Thoracic aorta (tissue), 2 donors: ENCODE data around the gene NUDT12. TPM values are rescaled to one million over a fixed set of nuclear protein-coding genes. Genes with fewer than 3 reads are reported as not detected.

Experiments used
- ATAC-seq: fragments of 150-250 bp; one replicate; pipeline ENCODE4 v1.8.0; 2017; ENCODE audit warnings: low read depth; ENCODE audit not compliant: insufficient number of reproducible peaks, low FRiP score
- DNase-seq: peaks from one replicate; pipeline ENCODE4 v3.0.0-alpha.2; 2020; ENCODE audit warnings: low spot score
- H3K27ac ChIP-seq, 2 donors: fragments of 200-600 bp; sonication (generic); 1 replicate in 1 of 2; 2 replicates in 1 of 2; pipeline ENCODE4 v1.5.1; 2016; ENCODE audit warnings: mild to moderate bottlenecking in 2 of 2, moderate library complexity in 2 of 2
- H3K27me3 ChIP-seq: fragments of 200-600 bp; sonication (generic); replicated peaks from 2 replicates; pipeline ENCODE4 v1.6.0; 2016; ENCODE audit warnings: mild to moderate bottlenecking; ENCODE audit not compliant: insufficient read depth
- H3K36me3 ChIP-seq: fragments of 200-600 bp; sonication (generic); one replicate; pipeline ENCODE4 v1.5.1; 2016
- H3K4me1 ChIP-seq, 2 donors: fragments of 200-600 bp; sonication (generic); 1 replicate in 1 of 2; 2 replicates in 1 of 2; pipeline versions ENCODE4 v1.5.1 to v1.6.0; 2016; ENCODE audit warnings: low read depth in 2 of 2, mild to moderate bottlenecking in 1 of 2; ENCODE audit not compliant: control insufficient read depth in 1 of 2
- H3K4me3 ChIP-seq: fragments of 200-600 bp; sonication (generic); 2 replicates; pipeline ENCODE4 v1.5.1; 2016; ENCODE audit warnings: mild to moderate bottlenecking
- H3K9me3 ChIP-seq: fragments of 200-600 bp; sonication (generic); 2 replicates; pipeline ENCODE4 v1.5.1; 2016
- CTCF ChIP-seq: fragments of 200-600 bp; sonication (generic); IDR thresholded peaks from one replicate; pipeline ENCODE4 v1.5.1; 2019; ENCODE audit warnings: antibody characterized with exemption
- total RNA-seq, 2 donors: library from RNA; depleted of rRNA; stranded (reverse); fragments of >200 nt; gene quantifications; one replicate each; pipeline versions ENCODE4 v1.1.0 to v1.2.3, GENCODE V29; 2016

Gene NUDT12
- total RNA-seq, 2 donors from 2014 or later = 6.1 to 8.7 TPM

- Histone ChIP-seq H3K27ac (no peak overlapping the region), H3K4me3 (no peak overlapping the region), H3K9me3 (no peaks in the 10 kb centered on the region), H3K4me1 (no peaks in the 10 kb centered on the region), H3K27me3 (no peaks in the 10 kb centered on the region), H3K36me3 (no peaks in the 10 kb centered on the region)
- no peak for TF ChIP-seq CTCF
- DNase-seq = no peak
- ATAC-seq = no peak
These were observed 24.7 kb upstream of the NUDT12 start for GRCh38 chr5:103587185-103587748.

- Histone ChIP-seq H3K27me3 (no peaks in the 10 kb centered on the region), H3K36me3 (no peaks in the 10 kb centered on the region), H3K4me1 (no peaks in the 10 kb centered on the region), H3K9me3 (no peaks in the 10 kb centered on the region), H3K4me3 (no peak overlapping the region), H3K27ac (no peak overlapping the region)
- peak; percentile 13 for TF ChIP-seq CTCF
- no peak for DNase-seq
- ATAC-seq = no peak
These were observed 19.8 kb upstream of the NUDT12 start for GRCh38 chr5:103582364-103582763.

DNA sequence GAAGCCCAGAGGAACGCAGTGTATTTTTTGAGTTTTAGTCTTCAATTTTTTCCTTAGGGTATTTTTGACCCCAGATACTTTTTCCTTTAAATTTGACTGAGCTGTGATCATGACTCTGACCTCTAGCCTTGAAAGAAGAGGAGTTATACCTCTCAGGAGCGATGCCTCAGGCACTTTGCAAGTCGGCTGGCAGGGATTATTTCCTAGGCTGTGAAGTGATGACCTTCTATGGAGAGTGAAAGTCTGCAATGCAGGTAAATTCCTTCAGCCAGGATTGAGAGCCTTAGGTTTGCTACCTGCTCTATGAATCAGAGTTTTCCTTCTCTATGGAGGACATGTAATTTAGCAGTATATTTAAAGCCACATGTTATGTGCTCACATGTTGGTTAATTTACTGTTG lies 10.8 kb upstream of the NUDT12 start:
- Histone ChIP-seq H3K9me3 (no peaks in the 10 kb centered on the region), H3K36me3 (no peaks in the 10 kb centered on the region), H3K4me3 (no peak overlapping the region), H3K4me1 (no peaks in the 10 kb centered on the region), H3K27me3 (no peaks in the 10 kb centered on the region), H3K27ac (no peak overlapping the region)
- no peak for DNase-seq
- ATAC-seq = no peak
- no peak for TF ChIP-seq CTCF

DNA sequence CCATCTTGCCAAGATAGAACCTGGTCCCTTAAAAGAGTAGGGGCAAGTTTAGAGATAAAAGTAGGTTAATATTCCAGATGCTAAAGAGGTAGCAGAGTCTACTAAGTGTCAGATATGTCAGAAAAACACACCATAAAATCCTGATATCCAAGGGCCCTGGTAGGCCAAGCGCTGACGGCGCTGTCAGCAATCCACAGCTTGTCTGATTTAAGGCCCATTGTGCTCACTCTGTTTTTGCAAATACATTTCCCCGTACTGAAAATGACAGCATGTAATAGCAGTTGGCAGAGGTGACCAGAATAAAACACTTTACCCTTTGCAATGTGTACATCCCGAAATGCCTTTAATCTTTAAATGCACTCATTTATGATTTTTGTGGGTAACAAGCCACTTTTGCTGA lies 9.9 kb upstream of the NUDT12 start:
- Histone ChIP-seq H3K27me3 (no peaks in the 10 kb centered on the region), H3K27ac (no peak overlapping the region), H3K4me1 (no peaks in the 10 kb centered on the region), H3K4me3 (no peak overlapping the region), H3K9me3 (no peaks in the 10 kb centered on the region), H3K36me3 (no peaks in the 10 kb centered on the region)
- ATAC-seq (no peak), DNase-seq (no peak)
- no peak for TF ChIP-seq CTCF

GRCh38 chr5:103571730-103572129 lies 9.1 kb upstream of the NUDT12 start:
- no peaks in the 10 kb centered on the region for H3K9me3 ChIP-seq
- ATAC-seq (no peak), DNase-seq (no peak)
- H3K4me3 ChIP-seq = no peak overlapping the region
- H3K36me3 ChIP-seq = no peaks in the 10 kb centered on the region
- H3K4me1 ChIP-seq = no peaks in the 10 kb centered on the region
- no peak for TF ChIP-seq CTCF
- H3K27ac ChIP-seq = no peak overlapping the region
- H3K27me3 ChIP-seq = no peaks in the 10 kb centered on the region
